ENCODE measurements around the gene NEGR1.

Gene NEGR1

GRCh38 chr1:71618766-71619530, 663.4 kb downstream of the NEGR1 start:
- Histone ChIP-seq H2AFZ (ENCODE audit: low read depth, low read length) (no peak overlapping the region), H3K79me2 (ENCODE audit: low read length) (no peaks in the 10 kb centered on the region), H3K4me3 (ENCODE audit: low read length) (no peak overlapping the region), H3K36me3 (replicated peaks; ENCODE audit: low read depth, low read length) (no peaks in the 10 kb centered on the region), H3K27me3 (ENCODE audit: low read depth, low read length) (no peaks in the 10 kb centered on the region), H3K27ac (ENCODE audit: low read length) (no peak overlapping the region), H3K9me3 (ENCODE audit: insufficient read depth, low read length) (no peaks in the 10 kb centered on the region), H4K20me1 (ENCODE audit: insufficient read depth, low read length) (no peaks in the 10 kb centered on the region), H3K9ac (ENCODE audit: low read length) (no peak overlapping the region), H3K4me1 (ENCODE audit: low read length) (no peaks in the 10 kb centered on the region), H3K4me2 (ENCODE audit: low read length) (no peak overlapping the region)
- TF ChIP-seq CTCF (IDR thresholded peaks at IDR 0.05; ENCODE audit: low read depth, low read length) (no peak), EZH2phosphoT487 (IDR thresholded peaks at IDR 0.05; ENCODE audit: low read depth) (no peak)

- Histone ChIP-seq H2AFZ (ENCODE audit: low read depth, low read length) (no peak overlapping the region), H3K9ac (ENCODE audit: low read length) (no peak overlapping the region), H3K4me3 (ENCODE audit: low read length) (no peak overlapping the region), H3K9me3 (ENCODE audit: insufficient read depth, low read length) (no peaks in the 10 kb centered on the region), H3K4me2 (ENCODE audit: low read length) (no peak overlapping the region), H3K27ac (ENCODE audit: low read length) (no peak overlapping the region), H3K4me1 (ENCODE audit: low read length) (no peaks in the 10 kb centered on the region), H4K20me1 (ENCODE audit: insufficient read depth, low read length) (no peaks in the 10 kb centered on the region), H3K36me3 (replicated peaks; ENCODE audit: low read depth, low read length) (no peaks in the 10 kb centered on the region), H3K27me3 (ENCODE audit: low read depth, low read length) (no peaks in the 10 kb centered on the region), H3K79me2 (ENCODE audit: low read length) (no peaks in the 10 kb centered on the region)
- TF ChIP-seq CTCF (IDR thresholded peaks at IDR 0.05; ENCODE audit: low read depth, low read length), result no peak
- TF ChIP-seq EZH2phosphoT487 (IDR thresholded peaks at IDR 0.05; ENCODE audit: low read depth), result no peak
Observed at GRCh38 chr1:71618191-71618590, 664.1 kb downstream of the NEGR1 start.

GRCh38 chr1:71610476-71610875, 671.9 kb downstream of the NEGR1 start:
- no peaks in the 10 kb centered on the region for H4K20me1 ChIP-seq (ENCODE audit: insufficient read depth, low read length)
- H3K9me3 ChIP-seq (ENCODE audit: insufficient read depth, low read length), result no peaks in the 10 kb centered on the region
- H3K9ac ChIP-seq (ENCODE audit: low read length), result no peak overlapping the region
- TF ChIP-seq EZH2phosphoT487 (IDR thresholded peaks at IDR 0.05; ENCODE audit: low read depth), result no peak
- no peak for TF ChIP-seq CTCF (IDR thresholded peaks at IDR 0.05; ENCODE audit: low read depth, low read length)
- H3K4me2 ChIP-seq (ENCODE audit: low read length), result no peak overlapping the region
- H3K27me3 ChIP-seq (ENCODE audit: low read depth, low read length), result no peaks in the 10 kb centered on the region
- H2AFZ ChIP-seq (ENCODE audit: low read depth, low read length), result no peak overlapping the region
- H3K4me3 ChIP-seq (ENCODE audit: low read length), result no peak overlapping the region
- no peak overlapping the region for H3K27ac ChIP-seq (ENCODE audit: low read length)
- H3K4me1 ChIP-seq (ENCODE audit: low read length), result no peaks in the 10 kb centered on the region
- no peaks in the 10 kb centered on the region for H3K36me3 ChIP-seq (replicated peaks; ENCODE audit: low read depth, low read length)
- no peaks in the 10 kb centered on the region for H3K79me2 ChIP-seq (ENCODE audit: low read length)

GRCh38 chr1:71603044-71603776, 679.1 kb downstream of the NEGR1 start:
- Histone ChIP-seq H3K36me3 (replicated peaks; ENCODE audit: low read depth, low read length) (no peaks in the 10 kb centered on the region), H3K27ac (ENCODE audit: low read length) (peak overlapping the region; percentile 29)

More at GRCh38 chr1:71603044-71603776, 679.1 kb downstream of the NEGR1 start:
- TF ChIP-seq CTCF (IDR thresholded peaks at IDR 0.05; ENCODE audit: low read depth, low read length) (no peak), EZH2phosphoT487 (IDR thresholded peaks at IDR 0.05; ENCODE audit: low read depth) (no peak)
- Histone ChIP-seq H2AFZ (ENCODE audit: low read depth, low read length) (no peak overlapping the region), H4K20me1 (ENCODE audit: insufficient read depth, low read length) (no peaks in the 10 kb centered on the region), H3K4me2 (ENCODE audit: low read length) (peak overlapping the region; percentile 35), H3K4me1 (ENCODE audit: low read length) (peaks cover 16% of the 10 kb centered on the region), H3K9ac (ENCODE audit: low read length) (no peak overlapping the region), H3K4me3 (ENCODE audit: low read length) (no peak overlapping the region), H3K27me3 (ENCODE audit: low read depth, low read length) (no peaks in the 10 kb centered on the region), H3K9me3 (ENCODE audit: insufficient read depth, low read length) (no peaks in the 10 kb centered on the region), H3K79me2 (ENCODE audit: low read length) (no peaks in the 10 kb centered on the region)
